ENCODE measurements around the gene CHSY1. TPM values are rescaled to one million over a fixed set of nuclear protein-coding genes. Genes with fewer than 3 reads are reported as not detected.

Gene CHSY1
- polyA plus RNA-seq, 3 donors = 2.7 to 19.0 (median 3.0) TPM

GRCh38 chr15:101207867-101208288 lies 44.0 kb downstream of the CHSY1 start:
- H3K36me3 ChIP-seq (replicated peaks in 1 of 2; ENCODE audit: control insufficient read depth in 1 of 2, insufficient read depth in 2 of 2, low read length in 2 of 2) = no peaks in the 10 kb centered on the region
- no peaks in the 10 kb centered on the region for H3K27me3 Mint-ChIP-seq (ENCODE audit: low read depth in 3 of 3)
- peaks cover 87% of the 10 kb centered on the region for H3K4me1 Mint-ChIP-seq
- H3K4me3 ChIP-seq (replicated peaks in 1 of 3; ENCODE audit: low read depth in 2 of 3, low read length in 3 of 3) = peak overlapping the region in 1 of 3 experiments; percentile 61
- peak; percentile 90 to 98 (median 98) for DNase-seq
- no peak for TF ChIP-seq CTCF (IDR thresholded peaks at IDR 0.05)
- H3K4me2 ChIP-seq (replicated peaks; ENCODE audit: extremely low read depth, low read length, poor library complexity, severe bottlenecking) = peak overlapping the region; percentile 71
- peaks cover 100% of the 10 kb centered on the region for H3K79me2 ChIP-seq (ENCODE audit: insufficient read depth, low read length)
- peak overlapping the region; percentile 55 to 86 for H3K4me3 Mint-ChIP-seq
- WGBS (ENCODE audit: insufficient coverage) = 8% methylated on average over 2 of the region's 5 CpGs
- peaks cover 0 to 6% (median 0%) of the 10 kb centered on the region in 7 donors for H3K9me3 Mint-ChIP-seq
- peaks cover 82 to 96% of the 10 kb centered on the region in 2 donors for H3K4me1 ChIP-seq (ENCODE audit: control insufficient read depth in 1 of 2, insufficient read depth in 2 of 2, low read length in 2 of 2)
- H3K27ac Mint-ChIP-seq = peak overlapping the region; percentile 97 to 100 (median 99)
- peaks cover 18 to 22% of the 10 kb centered on the region in 2 donors for H3K36me3 Mint-ChIP-seq
- H3K9ac ChIP-seq (ENCODE audit: insufficient read depth, low read length, poor library complexity, severe bottlenecking) = peak overlapping the region; percentile 57
- H3K27me3 ChIP-seq (ENCODE audit: control insufficient read depth in 2 of 2, insufficient read depth in 2 of 2, low read length in 2 of 2) = no peaks in the 10 kb centered on the region
- H2AFZ ChIP-seq (ENCODE audit: insufficient read depth, low read depth, low read length, poor library complexity, severe bottlenecking) = no peak overlapping the region
- H4K20me1 ChIP-seq (ENCODE audit: insufficient read depth, low read length) = no peaks in the 10 kb centered on the region
- intact Hi-C loops (cut with micrococcal nuclease) = loop anchor here in 1 of 2 donors (5.0 kb wide), 1 partner anchor 81 kb away; no protein-coding TSS in a partner anchor
- peak overlapping the region; percentile 91 to 92 for H3K27ac ChIP-seq (ENCODE audit: low read depth in 1 of 2, low read length in 2 of 2)
- H3K9me3 ChIP-seq (replicated peaks in 1 of 2; ENCODE audit: control insufficient read depth in 1 of 2, insufficient read depth in 1 of 2, low read length in 2 of 2) = no peaks in the 10 kb centered on the region

GRCh38 chr15:101206176-101206591 lies 45.7 kb downstream of the CHSY1 start:
- intact Hi-C loops (cut with micrococcal nuclease) = loop anchor here in 1 of 2 donors (5.0 kb wide), 1 partner anchor 79 kb away; no protein-coding TSS in a partner anchor
- peaks cover 87% of the 10 kb centered on the region for H3K4me1 Mint-ChIP-seq

More at GRCh38 chr15:101206176-101206591, 45.7 kb downstream of the CHSY1 start:
- peaks cover 89 to 99% of the 10 kb centered on the region in 2 donors for H3K4me1 ChIP-seq (ENCODE audit: control insufficient read depth in 1 of 2, insufficient read depth in 2 of 2, low read length in 2 of 2)
- TF ChIP-seq CTCF (IDR thresholded peaks at IDR 0.05) = no peak
- Mint-ChIP-seq H3K36me3 (peaks cover 12% of the 10 kb centered on the region in 2 donors), H3K27ac (peak overlapping the region; percentile 82 to 100 (median 98)), H3K4me3 (no peak overlapping the region), H3K9me3 (peaks cover 0 to 6% (median 0%) of the 10 kb centered on the region in 7 donors), H3K27me3 (ENCODE audit: low read depth in 3 of 3) (no peaks in the 10 kb centered on the region)
- H3K9me3 ChIP-seq (replicated peaks in 1 of 2; ENCODE audit: control insufficient read depth in 1 of 2, insufficient read depth in 1 of 2, low read length in 2 of 2) = no peaks in the 10 kb centered on the region
- H2AFZ ChIP-seq (ENCODE audit: insufficient read depth, low read depth, low read length, poor library complexity, severe bottlenecking) = no peak overlapping the region
- no peak overlapping the region for H3K4me2 ChIP-seq (replicated peaks; ENCODE audit: extremely low read depth, low read length, poor library complexity, severe bottlenecking)
- no peak overlapping the region for H3K9ac ChIP-seq (ENCODE audit: insufficient read depth, low read length, poor library complexity, severe bottlenecking)
- H3K36me3 ChIP-seq (replicated peaks in 1 of 2; ENCODE audit: control insufficient read depth in 1 of 2, insufficient read depth in 2 of 2, low read length in 2 of 2) = no peaks in the 10 kb centered on the region
- WGBS (ENCODE audit: insufficient coverage) = 91% methylated on average over 5 of the region's 12 CpGs
- peaks cover 9% of the 10 kb centered on the region for H4K20me1 ChIP-seq (ENCODE audit: insufficient read depth, low read length)
- H3K79me2 ChIP-seq (ENCODE audit: insufficient read depth, low read length) = peaks cover 98% of the 10 kb centered on the region
- H3K27me3 ChIP-seq (ENCODE audit: control insufficient read depth in 2 of 2, insufficient read depth in 2 of 2, low read length in 2 of 2) = no peaks in the 10 kb centered on the region
- peak overlapping the region; percentile 4 to 92 for H3K27ac ChIP-seq (ENCODE audit: low read depth in 1 of 2, low read length in 2 of 2)
- peak; percentile 43 to 86 (median 74) for DNase-seq
- no peak overlapping the region for H3K4me3 ChIP-seq (replicated peaks in 1 of 3; ENCODE audit: low read depth in 2 of 3, low read length in 3 of 3)

Data from CD14-positive monocyte (primary cell).